GM21515 (cell line): ENCODE data around the gene TMEM120A.
"Not testable (repeated sequence)": the region's sequence is repeated elsewhere in the genome, so short reads cannot be mapped to it uniquely, and the experiment has no call there.

ENCODE experiments used
- ATAC-seq: cut with Tn5 transposase; IDR thresholded peaks from one replicate; pipeline ENCODE4 v1.9.1; 2021; ENCODE audit not compliant: unreplicated experiment

Gene TMEM120A

DNA sequence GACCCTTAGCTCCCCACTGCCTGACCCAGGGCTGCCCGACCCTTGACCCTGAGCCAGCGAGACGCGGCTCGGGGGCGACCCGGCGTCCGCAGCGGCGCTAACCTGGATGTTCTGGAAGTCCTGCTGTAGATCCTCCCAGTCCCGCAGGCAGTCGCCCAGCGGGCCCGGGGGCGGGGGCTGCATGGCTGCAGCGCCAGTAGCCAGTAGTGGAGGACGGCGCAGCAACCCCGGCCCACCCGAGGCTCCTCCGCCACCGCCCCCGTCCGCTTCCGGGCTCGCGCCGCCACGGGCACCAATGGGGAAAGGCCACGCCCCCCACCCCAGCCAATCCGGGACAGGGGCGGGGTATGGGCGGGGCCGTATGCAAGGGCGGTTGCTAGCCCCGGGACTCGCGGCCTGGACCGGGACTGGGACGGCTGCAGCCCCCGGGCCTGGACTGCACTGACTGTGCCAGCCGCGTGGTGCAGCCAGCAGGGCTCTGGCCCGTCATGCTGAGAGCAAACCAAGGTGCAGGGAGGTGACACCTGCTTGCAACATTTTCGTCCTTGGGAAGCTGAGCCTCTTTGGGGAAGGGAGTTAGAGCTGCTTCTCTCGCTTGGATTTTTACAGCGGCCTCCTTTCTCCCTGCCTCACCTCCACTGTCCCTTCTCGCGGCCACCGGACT, at the start of gene TMEM120A:
TSS of gene TMEM120A (minus strand) at position 208 of the 664 bp plus-strand sequence. CDS start at position 183, 25 bp downstream.
- ATAC-seq, result peak; percentile 93

GRCh38 chr7:76040126-76040525, 45.7 kb upstream of the TMEM120A start:
- no peak for ATAC-seq

- ATAC-seq, result no peak
Observed at GRCh38 chr7:76037310-76037709, 42.9 kb upstream of the TMEM120A start.

DNA sequence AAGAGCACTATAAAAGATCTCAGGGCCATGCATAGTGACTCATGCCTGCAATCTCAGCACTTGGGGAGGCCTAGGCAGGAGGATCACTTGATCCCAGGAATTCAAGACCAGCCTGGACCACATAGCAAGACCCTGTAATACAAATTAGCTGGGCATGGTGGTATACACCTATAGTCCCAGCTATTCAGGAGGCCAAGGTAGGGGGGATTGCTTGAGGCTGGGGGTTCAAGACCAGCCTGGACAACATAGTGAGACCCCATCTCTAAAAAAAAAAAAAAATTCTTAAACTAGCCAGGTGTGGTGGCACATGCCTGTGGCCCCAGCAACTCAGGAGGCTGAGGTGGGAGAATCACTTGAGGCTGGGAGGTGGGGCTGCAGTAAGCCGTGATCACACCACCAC, 37.6 kb upstream of the TMEM120A start:
- ATAC-seq, result no peak

GRCh38 chr7:76029682-76030081, 35.3 kb upstream of the TMEM120A start:
- not testable (repeated sequence) for ATAC-seq

DNA sequence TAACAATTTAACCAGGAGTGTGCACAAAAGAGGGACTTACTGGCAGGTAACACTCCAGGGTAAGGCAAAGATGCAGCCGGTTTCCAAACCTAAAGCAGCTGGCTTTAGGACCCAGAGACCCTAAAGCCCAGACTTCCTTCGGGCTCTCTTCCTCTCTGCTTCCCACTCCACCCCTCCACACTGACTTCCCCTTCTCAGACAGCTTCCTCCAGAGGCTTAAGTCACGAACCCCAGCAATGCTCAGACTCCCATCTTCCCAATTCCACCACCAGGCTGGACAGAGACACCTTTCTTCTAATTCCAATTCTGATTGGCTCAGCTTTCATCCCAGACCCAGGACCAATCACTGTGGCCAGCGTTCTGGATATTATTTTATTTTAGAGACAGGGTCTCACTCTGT, 28.6 kb upstream of the TMEM120A start:
- ATAC-seq, result no peak

DNA sequence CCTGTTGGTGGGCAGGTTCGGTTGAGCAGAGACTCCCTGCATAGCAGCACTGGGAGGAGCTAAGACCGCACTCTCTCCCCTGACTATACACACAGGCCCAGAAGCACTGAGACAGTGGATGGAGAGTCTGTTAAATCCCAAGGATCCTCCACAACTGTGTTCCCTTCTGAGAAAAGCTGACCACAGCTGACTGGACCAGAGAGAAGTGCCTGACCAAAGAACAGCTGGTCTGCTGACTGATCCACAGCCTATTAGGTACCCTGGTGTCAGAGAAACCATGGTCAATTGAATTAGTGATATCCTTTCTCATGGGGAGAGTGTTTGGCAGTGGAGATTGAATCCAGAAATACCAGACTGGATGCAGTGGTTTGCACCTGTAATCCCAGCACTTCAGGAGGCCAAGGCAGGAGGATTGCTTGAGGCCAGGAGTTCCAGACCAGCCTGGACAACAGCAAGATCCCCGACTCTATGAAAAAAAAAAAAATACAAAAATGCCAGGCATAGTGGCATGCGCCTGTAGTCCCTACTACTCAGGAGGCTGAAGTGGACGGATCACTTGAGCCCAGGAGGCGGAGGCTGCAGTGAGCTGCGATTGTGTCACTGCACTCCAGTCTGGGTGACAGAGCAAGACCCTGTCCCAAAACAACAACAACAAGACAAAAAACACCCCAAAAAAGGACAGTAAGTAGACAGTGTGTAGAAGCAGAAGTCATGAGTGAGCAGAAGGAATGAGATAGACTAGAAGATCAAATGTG, 27.8 kb upstream of the TMEM120A start:
- no peak for ATAC-seq

DNA sequence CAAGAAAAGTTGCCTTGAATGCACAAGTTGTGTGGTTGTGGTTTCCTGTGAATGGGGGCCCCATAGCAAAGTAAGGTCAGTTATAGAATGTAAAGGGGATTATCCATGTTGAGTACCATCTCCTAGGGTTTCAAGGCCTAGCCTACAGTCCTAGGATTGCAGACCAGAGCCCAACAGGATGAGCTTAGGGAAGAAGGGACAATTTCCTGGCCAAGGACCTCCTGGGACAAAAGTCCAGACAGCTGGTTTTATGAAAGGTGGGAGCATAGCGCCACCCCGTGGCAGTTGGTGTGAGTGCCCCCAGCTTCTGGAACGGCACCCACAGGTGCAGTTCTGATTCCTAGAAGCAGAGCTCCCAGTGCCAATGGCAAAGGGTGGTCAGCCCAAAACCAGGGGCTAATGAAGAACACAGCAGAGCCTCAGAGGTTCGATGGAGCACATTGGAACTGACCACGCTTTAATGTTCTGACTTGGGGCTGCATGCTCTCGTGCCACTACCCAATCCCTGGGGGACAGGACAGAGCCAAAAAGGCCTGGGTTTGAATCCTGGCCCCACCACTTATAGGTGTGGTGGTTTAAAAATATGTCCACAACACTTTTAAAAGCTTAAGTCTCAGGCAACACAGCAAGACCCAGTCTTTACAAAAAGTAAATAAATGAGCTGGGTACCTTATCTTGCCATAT, 25.8 kb upstream of the TMEM120A start:
- no peak for ATAC-seq

GRCh38 chr7:76018520-76018919, 24.1 kb upstream of the TMEM120A start:
- ATAC-seq, result not testable (repeated sequence)

GRCh38 chr7:76016191-76016947, 22.0 kb upstream of the TMEM120A start:
- ATAC-seq, result no peak

DNA sequence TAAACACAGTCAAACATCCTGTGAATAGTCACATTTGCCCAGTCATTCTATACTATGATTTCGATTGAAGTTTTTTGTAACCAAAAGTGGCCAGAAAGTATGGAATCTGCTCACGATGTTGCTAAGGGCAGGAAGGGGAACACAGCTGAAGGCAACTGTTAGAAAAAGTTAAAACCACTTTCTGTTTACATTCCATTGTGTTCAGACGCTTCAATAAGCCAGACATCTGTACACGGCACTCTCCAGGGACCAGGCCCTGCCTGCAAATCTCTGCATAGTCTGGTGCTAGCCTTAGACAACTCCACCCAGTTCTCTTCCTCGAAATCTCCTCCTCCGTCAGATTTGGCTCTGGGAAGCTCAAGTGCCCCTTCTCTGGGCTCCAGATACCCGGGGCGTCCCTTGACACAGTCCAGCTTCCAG, 17.1 kb upstream of the TMEM120A start:
- no peak for ATAC-seq

DNA sequence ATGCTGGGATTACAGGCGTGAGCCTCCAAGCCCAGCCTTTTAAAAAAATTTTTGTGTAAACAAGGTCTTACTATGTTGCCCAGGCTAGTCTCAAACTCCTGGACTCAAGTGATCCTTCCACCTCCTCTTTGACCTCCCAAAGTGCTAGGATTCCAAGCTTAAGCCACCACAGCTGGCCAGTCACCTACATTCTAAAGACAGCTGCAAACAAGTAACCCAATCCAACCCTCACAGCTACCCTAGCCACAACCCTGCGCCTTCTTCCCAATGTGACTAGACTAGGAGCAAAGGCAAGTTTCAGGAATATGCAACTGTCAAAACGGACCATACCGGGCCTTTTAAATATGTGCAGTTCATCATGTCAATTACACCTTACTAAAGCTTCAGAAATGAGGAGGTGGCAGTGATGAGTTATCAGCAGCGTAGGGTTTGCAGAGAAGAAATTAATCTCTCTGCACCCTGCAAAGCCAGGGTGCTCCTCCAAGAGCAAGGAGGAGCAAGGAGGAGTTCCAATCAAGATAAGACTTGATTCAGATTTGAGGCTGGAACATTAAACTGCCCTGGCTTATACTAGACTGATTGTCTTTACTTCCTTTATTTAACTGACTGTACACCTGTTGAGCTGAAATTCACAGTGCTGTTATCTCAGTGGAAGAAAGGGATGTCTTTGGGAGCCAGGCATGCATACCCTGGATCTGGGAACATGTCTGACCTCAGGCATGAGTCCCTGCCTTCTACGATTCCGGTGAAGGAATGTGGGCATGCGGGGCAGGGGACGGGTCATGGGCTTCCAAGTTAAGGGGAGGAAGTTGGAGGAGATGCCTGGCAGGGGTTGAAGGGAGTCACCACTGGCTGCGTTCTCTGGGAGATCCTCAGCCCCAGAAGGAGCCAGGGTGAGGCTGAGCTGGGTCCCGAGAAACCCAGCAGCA, 15.5 kb upstream of the TMEM120A start:
- no peak for ATAC-seq

DNA sequence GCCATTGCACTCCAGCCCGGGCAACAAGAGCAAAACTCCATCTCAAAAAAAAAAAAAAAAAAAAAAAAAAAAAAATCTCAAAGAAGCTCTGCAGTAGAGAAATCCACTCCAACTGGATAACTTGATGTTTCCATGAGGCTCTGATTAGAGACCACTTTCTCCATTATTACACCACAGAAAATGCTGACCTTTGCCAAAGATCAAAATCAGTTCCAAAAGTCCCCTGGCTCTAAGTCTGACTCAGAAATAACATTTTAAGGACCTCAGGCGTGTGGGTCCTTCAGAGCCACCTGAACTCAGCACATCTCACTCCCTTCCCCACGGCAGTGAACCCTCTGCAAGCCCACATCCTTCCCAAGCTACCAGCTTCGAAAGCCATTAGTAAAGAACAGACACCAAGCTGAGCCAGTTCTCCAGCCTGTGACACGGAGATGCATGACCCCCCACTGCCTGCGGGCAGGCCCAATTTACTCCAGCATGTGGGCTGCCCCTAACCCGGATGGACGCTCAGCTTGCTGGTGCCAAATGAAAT, 13.8 kb upstream of the TMEM120A start:
- ATAC-seq, result no peak

DNA sequence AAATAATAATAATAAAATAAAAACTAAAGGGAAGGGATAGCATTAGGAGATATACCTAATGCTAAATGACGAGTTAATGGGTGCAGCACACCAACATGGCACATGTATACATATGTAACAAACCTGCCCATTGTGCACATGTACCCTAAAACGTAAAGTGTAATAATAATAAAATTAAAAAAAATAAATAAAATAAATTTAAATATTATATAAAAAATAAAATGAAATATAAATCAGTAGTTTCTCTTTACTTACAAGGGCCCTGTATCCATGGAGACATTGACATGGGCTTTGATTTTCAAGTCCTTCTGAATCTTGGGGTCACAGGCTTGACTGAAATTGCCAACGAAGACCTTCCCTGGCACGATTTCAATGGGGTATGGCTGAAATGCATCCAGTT, 10.6 kb upstream of the TMEM120A start:
- ATAC-seq, result not testable (repeated sequence)

- no peak for ATAC-seq
Observed at GRCh38 chr7:76003351-76003750, 9.0 kb upstream of the TMEM120A start.

GRCh38 chr7:76002822-76003221, 8.4 kb upstream of the TMEM120A start:
- no peak for ATAC-seq

- no peak for ATAC-seq
Observed at GRCh38 chr7:76002139-76002538, 7.7 kb upstream of the TMEM120A start.

DNA sequence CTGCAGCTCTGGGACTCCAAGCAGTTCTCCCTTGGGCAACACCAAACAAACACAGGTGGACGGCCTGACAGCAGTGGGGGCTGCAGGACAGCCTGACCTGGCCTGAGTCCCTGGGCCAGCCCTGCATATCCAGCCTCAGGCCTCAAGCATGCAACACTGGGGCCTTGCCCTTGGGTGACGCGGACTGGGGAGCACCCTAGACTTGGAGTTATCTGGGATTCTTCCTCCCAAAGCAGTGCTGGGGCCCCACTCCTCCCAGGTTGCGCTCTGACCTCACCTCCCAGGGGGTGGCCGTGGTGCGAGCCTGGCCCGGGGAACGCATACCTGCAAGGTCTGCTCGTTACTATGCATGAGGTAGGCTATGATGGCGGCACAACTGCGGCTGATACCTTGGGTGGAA, 6.2 kb upstream of the TMEM120A start:
- no peak for ATAC-seq

- no peak for ATAC-seq
Observed at GRCh38 chr7:75998038-75998437, 3.6 kb upstream of the TMEM120A start.

GRCh38 chr7:75996476-75996875, 2.1 kb upstream of the TMEM120A start:
- ATAC-seq, result no peak
